ENCODE measurements around the gene GPR132. TPM values are rescaled to one million over a fixed set of nuclear protein-coding genes. Genes with fewer than 3 reads are reported as not detected.

GPR132 gene
- total RNA-seq, 1 experiment from 2014 or later = 0.20 TPM

DNA sequence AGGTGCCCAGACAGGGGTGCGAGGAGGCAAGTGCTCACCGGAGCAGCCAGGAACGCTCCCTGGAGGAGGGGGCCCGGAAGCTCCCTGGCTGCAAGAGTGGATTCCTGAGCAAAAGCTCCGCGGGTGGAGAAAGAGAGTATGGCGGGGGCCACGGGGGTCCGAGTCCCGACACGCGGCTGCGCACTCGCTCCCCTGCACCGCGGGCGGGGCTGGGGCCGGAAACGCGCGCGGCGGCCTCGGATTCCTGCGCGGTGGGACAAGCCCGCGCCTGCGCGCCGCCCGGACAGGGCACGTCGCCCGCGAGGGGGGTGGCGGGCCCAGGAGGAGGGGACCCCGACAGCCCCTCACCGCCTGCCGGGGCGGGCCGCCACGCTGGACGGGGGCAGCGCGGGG is 27.8 kb upstream of the GPR132 start:
- Histone ChIP-seq H3T11ph (ENCODE audit: low read length) (no peak overlapping the region), H3K23me2 (ENCODE audit: insufficient read length, low read depth, low read length, poor library complexity, severe bottlenecking) (peaks cover 4% of the 10 kb centered on the region), H4K5ac (ENCODE audit: insufficient read length, low read depth, low read length) (no peak overlapping the region), H3K18ac (ENCODE audit: insufficient read length, low read depth, low read length) (no peak overlapping the region), H2AK5ac (ENCODE audit: insufficient read length, low read length) (no peak overlapping the region), H2AFZ (ENCODE audit: low read length) (no peak overlapping the region), H3K9ac (ENCODE audit: extremely low read depth, insufficient read length, low read length) (no peak overlapping the region), H3K4me2 (ENCODE audit: insufficient read depth, insufficient read length, low read length) (peak overlapping the region; percentile 31), H2BK120ac (ENCODE audit: low read depth, low read length, poor library complexity, severe bottlenecking) (no peak overlapping the region), H3K14ac (ENCODE audit: insufficient read depth, low read length) (peak overlapping the region; percentile 27; the same call in 1 of the 2 replicates), H3K9me3 (ENCODE audit: control insufficient read depth, low read depth, low read length) (no peaks in the 10 kb centered on the region), H2BK20ac (ENCODE audit: low read depth, low read length, poor library complexity, severe bottlenecking) (no peak overlapping the region), H2BK12ac (ENCODE audit: insufficient read length, low read depth, low read length) (no peak overlapping the region), H3K56ac (ENCODE audit: insufficient read length, low read depth, low read length) (no peak overlapping the region), H3K27me3 (ENCODE audit: insufficient read depth, low read length) (peaks cover 8% of the 10 kb centered on the region; the same call in 1 of the 2 replicates), H3K79me1 (ENCODE audit: insufficient read depth, low read depth, low read length, poor library complexity, severe bottlenecking) (no peaks in the 10 kb centered on the region), H4K20me1 (ENCODE audit: control insufficient read depth, insufficient read depth, insufficient read length) (no peaks in the 10 kb centered on the region), H3K27ac (ENCODE audit: insufficient read length, low read depth, low read length) (no peak overlapping the region), H3K4me1 (ENCODE audit: insufficient read depth, low read length) (no peaks in the 10 kb centered on the region; the same call in 1 of the 2 replicates), H4K8ac (replicated peaks; ENCODE audit: insufficient read length, low read depth, low read length) (no peak overlapping the region), H3K4ac (ENCODE audit: low read depth, low read length) (no peak overlapping the region), H4K91ac (ENCODE audit: insufficient read length, low read depth, low read length) (no peak overlapping the region), H2BK15ac (ENCODE audit: low read depth, low read length) (no peak overlapping the region), H3K79me2 (ENCODE audit: insufficient read depth, low read length) (no peaks in the 10 kb centered on the region), H2BK5ac (ENCODE audit: insufficient read length, low read length) (no peak overlapping the region), H3K23ac (ENCODE audit: insufficient read length, low read depth, low read length) (no peak overlapping the region)
- no peak for TF ChIP-seq CTCF (conservative IDR thresholded peaks at IDR 0.05)
- Mint-ChIP-seq H3K36me3 (ENCODE audit: insufficient read depth in 1 of 3, low read depth in 3 of 3) (no peaks in the 10 kb centered on the region; a peak in 1 of 7 replicates), H3K9me3 (peaks cover 0 to under 1% of the 10 kb centered on the region in 2 experiments; a peak in 3 of 5 replicates), H3K27ac (no peak overlapping the region), H3K4me3 (peak overlapping the region; percentile 71 to 86), H3K27me3 (ENCODE audit: low read depth) (peaks cover 60% of the 10 kb centered on the region), H3K4me1 (peaks cover 16 to 20% of the 10 kb centered on the region in 2 experiments)
- DNase-seq = peak; percentile 51
- WGBS (ENCODE audit: extremely low coverage, insufficient read length, low lambda C conversion rate) = no CpG with 5 or more reads among the region's 46 CpGs

All from H9 (cell line).